ENCODE results near the gene RSPH9.

DNA sequence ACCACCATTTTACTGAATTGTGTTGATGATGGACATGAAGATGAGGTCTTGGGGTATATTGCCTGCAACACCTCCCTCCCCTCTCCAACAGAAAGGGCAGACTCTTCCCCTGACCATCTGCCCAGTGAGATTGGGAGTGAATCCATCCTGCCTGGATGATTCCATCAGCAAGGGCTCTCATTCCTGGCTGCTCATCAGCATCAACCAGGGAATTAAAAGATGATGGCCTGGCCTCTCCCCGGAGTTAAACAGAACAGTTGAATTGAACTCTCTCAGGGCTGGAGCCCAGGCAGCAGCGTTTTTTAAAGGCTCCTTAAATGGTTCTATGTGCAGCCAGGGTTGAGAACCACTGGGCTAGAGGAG, 57.3 kb downstream of the RSPH9 start:
- TF ChIP-seq POLR2A (IDR thresholded peaks at IDR 0.05; ENCODE audit: low read depth, low read length) (no peak), POLR2AphosphoS5 (IDR thresholded peaks at IDR 0.05; ENCODE audit: insufficient read depth, low read depth, low read length) (no peak), FOS (IDR thresholded peaks at IDR 0.05; ENCODE audit: borderline replicate concordance, insufficient read depth, low read length) (no peak)
- TF ChIP-seq, protein P1, sequence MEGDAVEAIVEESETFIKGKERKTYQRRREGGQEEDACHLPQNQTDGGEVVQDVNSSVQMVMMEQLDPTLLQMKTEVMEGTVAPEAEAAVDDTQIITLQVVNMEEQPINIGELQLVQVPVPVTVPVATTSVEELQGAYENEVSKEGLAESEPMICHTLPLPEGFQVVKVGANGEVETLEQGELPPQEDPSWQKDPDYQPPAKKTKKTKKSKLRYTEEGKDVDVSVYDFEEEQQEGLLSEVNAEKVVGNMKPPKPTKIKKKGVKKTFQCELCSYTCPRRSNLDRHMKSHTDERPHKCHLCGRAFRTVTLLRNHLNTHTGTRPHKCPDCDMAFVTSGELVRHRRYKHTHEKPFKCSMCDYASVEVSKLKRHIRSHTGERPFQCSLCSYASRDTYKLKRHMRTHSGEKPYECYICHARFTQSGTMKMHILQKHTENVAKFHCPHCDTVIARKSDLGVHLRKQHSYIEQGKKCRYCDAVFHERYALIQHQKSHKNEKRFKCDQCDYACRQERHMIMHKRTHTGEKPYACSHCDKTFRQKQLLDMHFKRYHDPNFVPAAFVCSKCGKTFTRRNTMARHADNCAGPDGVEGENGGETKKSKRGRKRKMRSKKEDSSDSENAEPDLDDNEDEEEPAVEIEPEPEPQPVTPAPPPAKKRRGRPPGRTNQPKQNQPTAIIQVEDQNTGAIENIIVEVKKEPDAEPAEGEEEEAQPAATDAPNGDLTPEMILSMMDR (IDR thresholded peaks at IDR 0.05; ENCODE audit: extremely low read depth in 1 of 2, insufficient read depth in 1 of 2, low read depth in 1 of 2, low read length in 2 of 2) = no peak

All from endothelial cell of umbilical vein (primary cell).